Measurements from ENCODE around the gene PLCG1. TPM values are rescaled to one million over a fixed set of nuclear protein-coding genes. Genes with fewer than 3 reads are reported as not detected.

PLCG1 gene
- total RNA-seq, 2 donors from 2014 or later, result 40.0 to 87.7 TPM

GRCh38 chr20:41162396-41162795, 25.1 kb downstream of the PLCG1 start:
- Histone ChIP-seq H3K4me3 (no peak overlapping the region), H3K27me3 (no peaks in the 10 kb centered on the region), H3K36me3 (replicated peaks in 1 of 2; ENCODE audit: insufficient read depth in 1 of 2, low read depth in 2 of 2) (peaks cover 9 to 21% of the 10 kb centered on the region in 2 donors), H3K4me1 (peaks cover 5% of the 10 kb centered on the region), H3K9me3 (no peaks in the 10 kb centered on the region), H3K27ac (no peak overlapping the region)
- intact Hi-C loops (cut with DNase I), result no loop called here
- ATAC-seq (no peak), DNase-seq (no peak)
- TF ChIP-seq POLR2A (IDR thresholded peaks at IDR 0.05) (no peak), CTCF (IDR thresholded peaks at IDR 0.05) (no peak)
- 93 to 94% methylated on average over 5 to 11 of the region's 11 CpGs for WGBS, 2 donors

GRCh38 chr20:41163821-41164220, 26.5 kb downstream of the PLCG1 start:
- H3K36me3 ChIP-seq (replicated peaks in 1 of 2; ENCODE audit: insufficient read depth in 1 of 2, low read depth in 2 of 2), result peaks cover 9 to 21% of the 10 kb centered on the region in 2 donors
- H3K27ac ChIP-seq, result no peak overlapping the region
- DNase-seq, result no peak
- no peak for TF ChIP-seq POLR2A (IDR thresholded peaks at IDR 0.05)
- no peak for TF ChIP-seq CTCF (IDR thresholded peaks at IDR 0.05)
- 93 to 94% methylated on average over 10 to 11 of the region's 11 CpGs for WGBS, 2 donors
- H3K4me3 ChIP-seq, result no peak overlapping the region
- no peaks in the 10 kb centered on the region for H3K9me3 ChIP-seq
- no peaks in the 10 kb centered on the region for H3K27me3 ChIP-seq
- intact Hi-C loops (cut with DNase I), result no loop called here
- no peaks in the 10 kb centered on the region for H3K4me1 ChIP-seq
- no peak for ATAC-seq

GRCh38 chr20:41165001-41165882, 27.9 kb downstream of the PLCG1 start:
- DNase-seq (no peak), ATAC-seq (no peak)
- no peak for TF ChIP-seq POLR2A (IDR thresholded peaks at IDR 0.05)
- no peak for TF ChIP-seq CTCF (IDR thresholded peaks at IDR 0.05)
- WGBS, 2 donors, result 89 to 90% methylated on average over 16 to 24 of the region's 24 CpGs
- no peak overlapping the region for H3K4me3 ChIP-seq
- H3K27me3 ChIP-seq, result no peaks in the 10 kb centered on the region
- no peak overlapping the region for H3K27ac ChIP-seq
- peaks cover 9 to 21% of the 10 kb centered on the region in 2 donors for H3K36me3 ChIP-seq (replicated peaks in 1 of 2; ENCODE audit: insufficient read depth in 1 of 2, low read depth in 2 of 2)
- intact Hi-C loops (cut with DNase I), result no loop called here
- H3K4me1 ChIP-seq, result no peaks in the 10 kb centered on the region
- H3K9me3 ChIP-seq, result no peaks in the 10 kb centered on the region

- peak in 1 of 4 donors; percentile 2 for DNase-seq
- TF ChIP-seq CTCF (IDR thresholded peaks at IDR 0.05) (no peak), POLR2A (IDR thresholded peaks at IDR 0.05) (no peak)
- 88 to 90% methylated on average over 20 to 23 of the region's 27 CpGs for WGBS, 2 donors
Measured at GRCh38 chr20:41166201-41167117, 29.1 kb downstream of the PLCG1 start.

More at GRCh38 chr20:41166201-41167117, 29.1 kb downstream of the PLCG1 start:
- H3K4me3 ChIP-seq, result no peak overlapping the region
- ATAC-seq, result no peak
- H3K27me3 ChIP-seq, result no peaks in the 10 kb centered on the region
- H3K4me1 ChIP-seq, result no peaks in the 10 kb centered on the region
- peaks cover 9 to 21% of the 10 kb centered on the region in 2 donors for H3K36me3 ChIP-seq (replicated peaks in 1 of 2; ENCODE audit: insufficient read depth in 1 of 2, low read depth in 2 of 2)
- no peak overlapping the region for H3K27ac ChIP-seq
- no peaks in the 10 kb centered on the region for H3K9me3 ChIP-seq
- intact Hi-C loops (cut with DNase I), result no loop called here

Measured in body of pancreas (tissue), 4 donors.